ENCODE data around the gene KIF26B. TPM values are rescaled to one million over a fixed set of nuclear protein-coding genes. Genes with fewer than 3 reads are reported as not detected.

Gene KIF26B
- total RNA-seq, 1 donor from 2014 or later, result 3.5 TPM

DNA sequence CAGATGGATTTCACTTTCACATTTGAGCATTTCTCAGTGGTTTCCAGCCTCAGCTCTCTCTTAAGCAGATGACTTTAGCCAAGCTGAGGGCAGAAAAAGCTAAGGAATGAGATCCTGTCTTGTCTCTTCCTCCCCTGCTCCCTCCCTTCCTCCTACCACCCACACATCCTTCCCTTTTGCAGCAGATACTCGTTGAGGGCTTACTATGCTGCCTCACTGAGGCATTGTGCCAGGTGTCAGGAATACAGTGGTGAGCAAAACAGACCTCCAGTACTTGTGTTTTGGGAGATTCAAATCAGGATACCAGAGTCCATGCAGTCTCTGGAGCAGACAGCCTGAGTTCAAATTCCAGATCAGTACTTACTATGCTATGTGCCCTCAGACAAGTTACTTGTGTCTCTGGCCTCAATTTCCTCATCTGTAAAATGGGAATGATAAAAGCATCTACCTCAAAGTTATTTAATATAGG lies 43.2 kb downstream of the KIF26B start:
- no peak overlapping the region for H3K27ac ChIP-seq (replicated peaks)
- TF ChIP-seq, protein P1, sequence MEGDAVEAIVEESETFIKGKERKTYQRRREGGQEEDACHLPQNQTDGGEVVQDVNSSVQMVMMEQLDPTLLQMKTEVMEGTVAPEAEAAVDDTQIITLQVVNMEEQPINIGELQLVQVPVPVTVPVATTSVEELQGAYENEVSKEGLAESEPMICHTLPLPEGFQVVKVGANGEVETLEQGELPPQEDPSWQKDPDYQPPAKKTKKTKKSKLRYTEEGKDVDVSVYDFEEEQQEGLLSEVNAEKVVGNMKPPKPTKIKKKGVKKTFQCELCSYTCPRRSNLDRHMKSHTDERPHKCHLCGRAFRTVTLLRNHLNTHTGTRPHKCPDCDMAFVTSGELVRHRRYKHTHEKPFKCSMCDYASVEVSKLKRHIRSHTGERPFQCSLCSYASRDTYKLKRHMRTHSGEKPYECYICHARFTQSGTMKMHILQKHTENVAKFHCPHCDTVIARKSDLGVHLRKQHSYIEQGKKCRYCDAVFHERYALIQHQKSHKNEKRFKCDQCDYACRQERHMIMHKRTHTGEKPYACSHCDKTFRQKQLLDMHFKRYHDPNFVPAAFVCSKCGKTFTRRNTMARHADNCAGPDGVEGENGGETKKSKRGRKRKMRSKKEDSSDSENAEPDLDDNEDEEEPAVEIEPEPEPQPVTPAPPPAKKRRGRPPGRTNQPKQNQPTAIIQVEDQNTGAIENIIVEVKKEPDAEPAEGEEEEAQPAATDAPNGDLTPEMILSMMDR (IDR thresholded peaks at IDR 0.05; ENCODE audit: borderline replicate concordance), result no peak
- no peaks in the 10 kb centered on the region for H3K9me3 ChIP-seq (replicated peaks)
- no peaks in the 10 kb centered on the region for H3K36me3 ChIP-seq
- DNase-seq, result no peak
- H3K27me3 ChIP-seq (ENCODE audit: low read depth), result no peaks in the 10 kb centered on the region
- no peak overlapping the region for H3K4me3 ChIP-seq
- peaks cover 5% of the 10 kb centered on the region for H3K4me1 ChIP-seq
- intact Hi-C loops (cut with micrococcal nuclease), result no loop called here

DNA sequence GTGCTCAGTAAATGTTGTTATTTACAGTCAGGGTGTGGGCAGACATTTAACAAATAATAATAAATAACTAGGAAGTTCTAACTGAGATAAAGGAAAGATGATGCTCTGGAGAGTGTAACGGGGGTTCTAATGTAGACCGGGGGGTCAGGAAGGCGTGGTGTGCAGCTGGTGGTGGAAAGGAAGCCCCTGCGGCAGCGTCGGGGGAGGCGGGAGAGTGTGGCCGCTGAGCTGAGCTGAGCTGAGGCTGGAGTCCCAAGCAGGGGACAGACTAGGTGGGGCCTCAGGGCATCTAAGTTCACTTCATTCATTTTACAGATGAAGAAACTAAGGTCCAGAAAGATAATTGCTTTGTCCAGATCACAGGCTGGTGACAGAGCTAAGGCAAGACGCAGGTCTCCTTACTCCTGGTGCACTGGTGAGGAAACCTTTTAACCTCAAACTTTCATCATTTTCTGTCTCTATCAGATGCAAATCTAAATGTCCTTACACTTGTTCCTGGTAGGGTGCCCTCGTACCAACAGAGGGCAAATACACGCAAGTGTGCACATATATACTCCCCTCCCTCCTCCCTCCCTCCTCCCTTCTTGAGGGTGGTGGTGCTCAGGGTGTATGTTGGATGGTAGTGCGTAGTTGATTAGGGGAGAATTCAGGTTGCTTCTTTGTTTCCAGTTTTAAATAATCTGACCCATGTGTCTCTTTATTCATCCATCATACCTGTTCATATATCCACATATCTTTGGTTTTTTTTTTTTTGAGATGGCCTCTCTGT lies 44.1 kb downstream of the KIF26B start:
- no peak for DNase-seq
- no peaks in the 10 kb centered on the region for H3K9me3 ChIP-seq (replicated peaks)
- H3K27ac ChIP-seq (replicated peaks), result no peak overlapping the region
- intact Hi-C loops (cut with micrococcal nuclease), result no loop called here
- TF ChIP-seq, protein P1 (IDR thresholded peaks at IDR 0.05; ENCODE audit: borderline replicate concordance), result no peak
- no peaks in the 10 kb centered on the region for H3K27me3 ChIP-seq (ENCODE audit: low read depth)
- H3K4me3 ChIP-seq, result no peak overlapping the region
- no peaks in the 10 kb centered on the region for H3K36me3 ChIP-seq
- peaks cover 5% of the 10 kb centered on the region for H3K4me1 ChIP-seq

DNA sequence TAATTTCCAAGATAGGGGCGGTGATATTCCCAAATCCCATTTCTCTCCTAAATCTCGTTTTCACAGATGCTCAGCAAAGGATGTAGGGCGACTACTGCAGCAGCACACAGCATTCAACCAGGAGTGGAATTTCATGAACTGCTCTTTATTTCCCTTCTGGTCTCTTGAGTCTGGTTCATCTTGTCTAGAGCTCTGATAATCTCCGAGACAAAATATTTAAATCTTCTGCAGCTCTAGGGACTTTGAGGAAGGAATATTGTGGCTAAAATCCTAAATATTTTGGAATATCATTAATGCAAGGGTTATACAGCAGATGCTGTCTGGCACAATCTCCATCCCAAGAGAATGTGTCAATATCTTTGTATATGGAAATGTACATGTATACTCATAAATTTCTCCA lies 45.4 kb downstream of the KIF26B start:
- H3K27ac ChIP-seq (replicated peaks), result no peak overlapping the region
- no peaks in the 10 kb centered on the region for H3K36me3 ChIP-seq
- H3K27me3 ChIP-seq (ENCODE audit: low read depth), result no peaks in the 10 kb centered on the region
- no peak for DNase-seq
- TF ChIP-seq, protein P1 (IDR thresholded peaks at IDR 0.05; ENCODE audit: borderline replicate concordance), result no peak
- H3K4me3 ChIP-seq, result no peak overlapping the region
- H3K4me1 ChIP-seq, result peaks cover 5% of the 10 kb centered on the region
- intact Hi-C loops (cut with micrococcal nuclease), result no loop called here
- H3K9me3 ChIP-seq (replicated peaks), result no peaks in the 10 kb centered on the region

DNA sequence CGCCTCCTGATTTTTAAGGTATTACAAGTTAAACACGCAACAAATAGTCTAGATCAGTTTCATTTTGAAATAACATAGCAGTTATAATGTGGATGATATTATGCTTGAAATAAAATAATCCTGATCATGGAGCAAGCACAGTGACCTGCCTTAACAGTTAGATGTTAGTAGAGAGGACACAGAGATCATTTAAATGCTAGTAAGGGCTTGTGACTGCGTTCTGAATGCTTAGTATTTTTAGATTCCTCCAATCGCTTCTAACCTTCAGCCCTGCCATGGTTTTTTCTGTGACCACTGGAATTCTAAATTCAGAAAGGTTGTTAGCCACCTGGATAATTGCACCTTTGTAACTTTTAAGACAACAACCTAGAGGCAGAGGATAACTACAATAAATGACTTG lies 46.4 kb downstream of the KIF26B start:
- peaks cover 5% of the 10 kb centered on the region for H3K9me3 ChIP-seq (replicated peaks)
- DNase-seq, result no peak
- no peak overlapping the region for H3K27ac ChIP-seq (replicated peaks)
- H3K27me3 ChIP-seq (ENCODE audit: low read depth), result no peaks in the 10 kb centered on the region
- intact Hi-C loops (cut with micrococcal nuclease), result no loop called here
- TF ChIP-seq, protein P1 (IDR thresholded peaks at IDR 0.05; ENCODE audit: borderline replicate concordance), result no peak
- H3K36me3 ChIP-seq, result no peaks in the 10 kb centered on the region
- no peak overlapping the region for H3K4me3 ChIP-seq
- H3K4me1 ChIP-seq, result peaks cover 5% of the 10 kb centered on the region

DNA sequence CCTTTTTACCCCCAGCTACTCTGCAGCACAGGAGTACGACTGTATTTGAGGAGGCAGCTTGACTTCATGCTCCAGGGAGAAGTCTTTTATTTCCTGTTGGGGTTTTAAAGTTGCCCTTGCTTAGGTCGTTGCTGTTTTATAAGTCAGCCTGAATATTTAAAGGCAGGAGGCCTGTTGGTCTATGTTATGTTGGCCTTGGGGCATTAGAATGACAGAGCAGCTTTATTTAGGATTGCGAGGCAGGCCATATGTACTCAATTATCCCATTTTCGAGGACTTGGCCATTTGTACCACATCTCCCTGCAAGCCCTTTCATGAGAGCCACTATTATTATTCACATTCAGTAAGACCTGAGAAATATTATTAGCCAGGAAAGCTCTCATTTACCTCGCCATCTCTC lies 47.0 kb downstream of the KIF26B start:
- no peaks in the 10 kb centered on the region for H3K27me3 ChIP-seq (ENCODE audit: low read depth)
- TF ChIP-seq, protein P1 (IDR thresholded peaks at IDR 0.05; ENCODE audit: borderline replicate concordance), result no peak
- intact Hi-C loops (cut with micrococcal nuclease), result no loop called here
- peaks cover 11% of the 10 kb centered on the region for H3K9me3 ChIP-seq (replicated peaks)
- H3K4me3 ChIP-seq, result no peak overlapping the region
- H3K36me3 ChIP-seq, result no peaks in the 10 kb centered on the region
- H3K27ac ChIP-seq (replicated peaks), result no peak overlapping the region
- H3K4me1 ChIP-seq, result peaks cover 5% of the 10 kb centered on the region
- DNase-seq, result no peak
